ENCODE data around the gene CD28.

The CD28 gene

GRCh38 chr2:203672856-203673255, 33.6 kb upstream of the CD28 start:
- no peak overlapping the region for H3K4me3 ChIP-seq (replicated peaks; ENCODE audit: insufficient read depth, low read length)
- H3K27ac ChIP-seq (replicated peaks): no peak overlapping the region
- H3K27me3 ChIP-seq (ENCODE audit: insufficient read depth, poor library complexity, severe bottlenecking): no peaks in the 10 kb centered on the region
- TF ChIP-seq CTCF (IDR thresholded peaks at IDR 0.05; ENCODE audit: insufficient read depth, low read length) (no peak), REST (IDR thresholded peaks at IDR 0.05; ENCODE audit: insufficient replicate concordance, low read depth) (no peak), POLR2AphosphoS5 (IDR thresholded peaks at IDR 0.05; ENCODE audit: low read depth) (no peak), GABPA (IDR thresholded peaks at IDR 0.05; ENCODE audit: low read depth) (no peak), SPI1 (IDR thresholded peaks at IDR 0.05; ENCODE audit: borderline replicate concordance, low read depth) (no peak)
- DNase-seq (ENCODE audit: low read depth in 1 of 2, low spot score in 1 of 2): no peak

GRCh38 chr2:203673933-203674332, 32.5 kb upstream of the CD28 start:
- DNase-seq (ENCODE audit: low read depth in 1 of 2, low spot score in 1 of 2): peak; percentile 44 to 85
- Histone ChIP-seq H3K27me3 (ENCODE audit: insufficient read depth, poor library complexity, severe bottlenecking) (no peaks in the 10 kb centered on the region), H3K4me3 (replicated peaks; ENCODE audit: insufficient read depth, low read length) (no peak overlapping the region), H3K27ac (replicated peaks) (peak overlapping the region; percentile 31; the same call in 1 of the 2 replicates)
- TF ChIP-seq GABPA (IDR thresholded peaks at IDR 0.05; ENCODE audit: low read depth): no peak
- TF ChIP-seq SPI1 (IDR thresholded peaks at IDR 0.05; ENCODE audit: borderline replicate concordance, low read depth): no peak
- no peak for TF ChIP-seq REST (IDR thresholded peaks at IDR 0.05; ENCODE audit: insufficient replicate concordance, low read depth)
- no peak for TF ChIP-seq CTCF (IDR thresholded peaks at IDR 0.05; ENCODE audit: insufficient read depth, low read length)
- peak; percentile 74; the same call in 1 of the 2 replicates for TF ChIP-seq POLR2AphosphoS5 (IDR thresholded peaks at IDR 0.05; ENCODE audit: low read depth)

GRCh38 chr2:203675086-203675485, 31.4 kb upstream of the CD28 start:
- TF ChIP-seq SPI1 (IDR thresholded peaks at IDR 0.05; ENCODE audit: borderline replicate concordance, low read depth) (no peak), REST (IDR thresholded peaks at IDR 0.05; ENCODE audit: insufficient replicate concordance, low read depth) (no peak), CTCF (IDR thresholded peaks at IDR 0.05; ENCODE audit: insufficient read depth, low read length) (no peak), GABPA (IDR thresholded peaks at IDR 0.05; ENCODE audit: low read depth) (no peak), POLR2AphosphoS5 (IDR thresholded peaks at IDR 0.05; ENCODE audit: low read depth) (no peak)
- no peak overlapping the region for H3K27ac ChIP-seq (replicated peaks)
- H3K4me3 ChIP-seq (replicated peaks; ENCODE audit: insufficient read depth, low read length): no peak overlapping the region
- H3K27me3 ChIP-seq (ENCODE audit: insufficient read depth, poor library complexity, severe bottlenecking): no peaks in the 10 kb centered on the region
- DNase-seq (ENCODE audit: low read depth in 1 of 2, low spot score in 1 of 2): no peak
